ENCODE measurements around the gene NLRP10.

- TF ChIP-seq ZNF274 (IDR thresholded peaks at IDR 0.05; ENCODE audit: low read depth, low read length) (no peak), YY1 (IDR thresholded peaks at IDR 0.05; ENCODE audit: insufficient read depth, insufficient read length) (no peak), SUZ12 (IDR thresholded peaks at IDR 0.05; ENCODE audit: extremely low read depth, insufficient read depth, insufficient read length) (no peak)
These were observed 986 bp downstream of the NLRP10 start for GRCh38 chr11:7964261-7964660.
